Left lung (tissue), 10 donors: ENCODE data around the gene TSPOAP1. TPM values are rescaled to one million over a fixed set of nuclear protein-coding genes. Genes with fewer than 3 reads are reported as not detected.

Source experiments
- ATAC-seq: fragments of 200-7000 bp; cut with Tn5 transposase; one replicate; pipeline ENCODE4 v1.9.1; 2020; ENCODE audit warnings: moderate library complexity
- DNase-seq, 4 donors: peaks; one replicate each; pipeline ENCODE4 v3.0.0-alpha.2; 2013 to 2020
- H3K27ac ChIP-seq, 2 donors: fragments of 200-600 bp; sonication (generic) in 1 of 2; one replicate each; pipeline versions ENCODE4 v1.5.0 to v1.8.0; 2020 to 2021
- H3K27me3 ChIP-seq, 2 donors: fragments of 200-600 bp; sonication (generic) in 1 of 2; one replicate each; pipeline versions ENCODE4 v1.5.0 to v1.8.0; 2020 to 2021
- H3K36me3 ChIP-seq, 2 donors: fragments of 200-600 bp; sonication (generic) in 1 of 2; one replicate each; pipeline versions ENCODE4 v1.5.0 to v1.8.0; 2020 to 2021
- H3K4me1 ChIP-seq, 2 donors: fragments of 200-600 bp; one replicate each; pipeline ENCODE4 v1.8.0; 2021
- H3K4me3 ChIP-seq, 2 donors: fragments of 200-600 bp; sonication (generic) in 1 of 2; one replicate each; pipeline versions ENCODE4 v1.5.0 to v1.8.0; 2020 to 2021; ENCODE audit warnings: mild to moderate bottlenecking in 1 of 2
- H3K9me3 ChIP-seq, 2 donors: fragments of 200-600 bp; sonication (generic) in 1 of 2; one replicate each; pipeline versions ENCODE4 v1.5.0 to v1.8.0; 2020 to 2021
- intact Hi-C, 2 donors: fragments of 100-400 bp; cut with DNase I; formaldehyde crosslinking; loops; one replicate each; pipeline versions ENCODE4 v1.11.2 to v1.14.2; 2022
- polyA plus RNA-seq, 6 donors: library from polyadenylated mRNA; unstranded; fragments of 120-200 nt; gene quantifications; one replicate each; pipeline ENCODE4 v1.2.1, GENCODE V29; 2013; ENCODE audit not compliant: insufficient read length in 6 of 6
- total RNA-seq, 2 donors: library from RNA; stranded (reverse); fragmentation: NEBNext Ultra II Directional; extraction: Animal tissue kit (Norgen Biotek cat#: 25700); gene quantifications; one replicate each; pipeline ENCODE4 v1.2.1, GENCODE V29; 2021
- TF ChIP-seq, protein P1 (sequence below), 2 donors: fragments of 200-600 bp; sonication (generic) in 1 of 2; IDR thresholded peaks; one replicate each; pipeline versions ENCODE4 v1.5.0 to v1.8.0; 2021; ENCODE audit warnings: antibody characterized with exemption in 2 of 2
- donor health status: DM: no; HTN: yes; CAD: no.
- donor health status: DM: no; HTN: no; CAD: no.

Gene TSPOAP1
- total and polyA plus RNA-seq, 8 donors: 7.9 to 65.0 (median 52.7) TPM

DNA sequence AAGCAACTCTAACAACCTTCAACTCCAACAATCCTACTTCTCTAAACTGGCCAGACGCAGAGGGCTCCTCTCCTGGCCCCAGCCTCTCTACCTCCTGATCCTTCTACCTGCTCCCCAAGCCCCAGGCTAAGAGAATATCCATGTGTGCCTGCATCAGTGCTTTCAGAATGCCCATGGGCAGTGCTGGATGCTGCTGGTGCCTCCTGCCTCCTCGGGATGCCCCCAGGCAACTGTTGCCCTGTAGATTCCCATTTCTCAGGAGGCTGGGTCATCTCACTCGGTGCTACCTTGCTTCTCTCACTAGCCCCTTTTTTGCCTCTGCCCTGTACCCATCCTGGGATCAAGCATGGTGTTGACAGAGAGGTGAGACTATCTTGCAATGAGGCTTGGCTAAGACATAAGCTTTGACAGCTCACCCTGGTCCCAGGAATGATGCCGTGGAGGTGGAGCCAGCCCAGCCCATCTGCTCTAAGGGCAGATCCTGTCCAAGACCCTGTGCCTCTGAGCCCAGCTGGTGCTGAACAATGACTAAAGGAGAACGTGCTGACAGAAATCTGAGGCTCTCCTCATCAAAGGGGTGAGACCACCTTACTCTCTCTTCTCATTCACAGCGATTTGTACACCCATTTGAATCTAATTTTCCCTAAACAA lies 42.8 kb upstream of the TSPOAP1 start:
- Histone ChIP-seq H3K9me3 (no peaks in the 10 kb centered on the region), H3K4me1 (no peaks in the 10 kb centered on the region), H3K36me3 (no peaks in the 10 kb centered on the region), H3K27me3 (no peaks in the 10 kb centered on the region), H3K4me3 (no peak overlapping the region), H3K27ac (no peak overlapping the region)
- ATAC-seq: no peak
- intact Hi-C loops: no loop called here
- DNase-seq: no peak
- TF ChIP-seq, protein P1, sequence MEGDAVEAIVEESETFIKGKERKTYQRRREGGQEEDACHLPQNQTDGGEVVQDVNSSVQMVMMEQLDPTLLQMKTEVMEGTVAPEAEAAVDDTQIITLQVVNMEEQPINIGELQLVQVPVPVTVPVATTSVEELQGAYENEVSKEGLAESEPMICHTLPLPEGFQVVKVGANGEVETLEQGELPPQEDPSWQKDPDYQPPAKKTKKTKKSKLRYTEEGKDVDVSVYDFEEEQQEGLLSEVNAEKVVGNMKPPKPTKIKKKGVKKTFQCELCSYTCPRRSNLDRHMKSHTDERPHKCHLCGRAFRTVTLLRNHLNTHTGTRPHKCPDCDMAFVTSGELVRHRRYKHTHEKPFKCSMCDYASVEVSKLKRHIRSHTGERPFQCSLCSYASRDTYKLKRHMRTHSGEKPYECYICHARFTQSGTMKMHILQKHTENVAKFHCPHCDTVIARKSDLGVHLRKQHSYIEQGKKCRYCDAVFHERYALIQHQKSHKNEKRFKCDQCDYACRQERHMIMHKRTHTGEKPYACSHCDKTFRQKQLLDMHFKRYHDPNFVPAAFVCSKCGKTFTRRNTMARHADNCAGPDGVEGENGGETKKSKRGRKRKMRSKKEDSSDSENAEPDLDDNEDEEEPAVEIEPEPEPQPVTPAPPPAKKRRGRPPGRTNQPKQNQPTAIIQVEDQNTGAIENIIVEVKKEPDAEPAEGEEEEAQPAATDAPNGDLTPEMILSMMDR (IDR thresholded peaks at IDR 0.05): no peak

DNA sequence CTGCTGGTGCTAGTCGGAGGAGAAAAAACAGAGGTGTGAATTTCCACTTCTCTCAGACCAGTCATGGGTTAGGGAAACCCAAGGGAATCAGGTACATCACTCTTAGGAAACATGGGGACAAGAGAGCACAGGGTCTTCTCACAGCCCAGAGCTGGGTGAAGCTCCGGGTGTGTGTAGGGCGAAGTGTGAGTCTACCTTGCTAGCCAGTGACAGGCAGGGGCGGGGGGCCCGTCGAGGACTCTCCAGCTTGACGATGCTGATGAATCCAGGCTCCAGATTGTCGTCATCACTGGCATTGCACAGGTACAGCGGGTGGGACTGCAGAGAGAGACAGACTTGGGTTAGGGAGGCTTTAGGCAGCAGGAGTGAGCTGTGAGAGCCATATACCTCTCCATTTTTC lies 42.1 kb upstream of the TSPOAP1 start:
- no peak for ATAC-seq
- TF ChIP-seq, protein P1 (IDR thresholded peaks at IDR 0.05): no peak
- no peaks in the 10 kb centered on the region for H3K9me3 ChIP-seq
- no peaks in the 10 kb centered on the region for H3K36me3 ChIP-seq
- H3K27me3 ChIP-seq: no peaks in the 10 kb centered on the region
- no peak for DNase-seq
- intact Hi-C loops: no loop called here
- no peak overlapping the region for H3K27ac ChIP-seq
- no peaks in the 10 kb centered on the region for H3K4me1 ChIP-seq
- H3K4me3 ChIP-seq: no peak overlapping the region

DNA sequence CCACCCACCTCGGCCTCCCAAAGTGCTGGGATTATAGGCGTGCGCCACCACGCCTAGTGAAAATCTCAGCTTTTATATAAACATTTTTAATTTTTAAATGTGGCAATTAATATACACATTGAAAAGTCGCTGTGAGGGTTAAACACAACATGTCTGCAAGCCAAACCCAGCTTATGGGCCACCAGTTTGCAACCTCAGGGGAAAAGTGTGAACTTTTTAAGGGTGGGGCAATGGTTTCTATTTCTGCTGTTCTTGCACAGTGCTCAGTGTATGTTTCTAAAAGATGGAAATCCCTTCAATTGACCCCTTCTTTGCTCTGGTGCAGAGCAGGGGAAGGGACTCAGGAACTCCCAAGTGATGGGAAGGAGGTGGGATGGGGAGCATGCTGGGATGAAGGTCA lies 41.7 kb upstream of the TSPOAP1 start:
- Histone ChIP-seq H3K27ac (no peak overlapping the region), H3K4me1 (no peaks in the 10 kb centered on the region), H3K4me3 (no peak overlapping the region), H3K36me3 (no peaks in the 10 kb centered on the region), H3K9me3 (no peaks in the 10 kb centered on the region), H3K27me3 (no peaks in the 10 kb centered on the region)
- TF ChIP-seq, protein P1 (IDR thresholded peaks at IDR 0.05): no peak
- no peak for DNase-seq
- ATAC-seq: no peak
- intact Hi-C loops: no loop called here

DNA sequence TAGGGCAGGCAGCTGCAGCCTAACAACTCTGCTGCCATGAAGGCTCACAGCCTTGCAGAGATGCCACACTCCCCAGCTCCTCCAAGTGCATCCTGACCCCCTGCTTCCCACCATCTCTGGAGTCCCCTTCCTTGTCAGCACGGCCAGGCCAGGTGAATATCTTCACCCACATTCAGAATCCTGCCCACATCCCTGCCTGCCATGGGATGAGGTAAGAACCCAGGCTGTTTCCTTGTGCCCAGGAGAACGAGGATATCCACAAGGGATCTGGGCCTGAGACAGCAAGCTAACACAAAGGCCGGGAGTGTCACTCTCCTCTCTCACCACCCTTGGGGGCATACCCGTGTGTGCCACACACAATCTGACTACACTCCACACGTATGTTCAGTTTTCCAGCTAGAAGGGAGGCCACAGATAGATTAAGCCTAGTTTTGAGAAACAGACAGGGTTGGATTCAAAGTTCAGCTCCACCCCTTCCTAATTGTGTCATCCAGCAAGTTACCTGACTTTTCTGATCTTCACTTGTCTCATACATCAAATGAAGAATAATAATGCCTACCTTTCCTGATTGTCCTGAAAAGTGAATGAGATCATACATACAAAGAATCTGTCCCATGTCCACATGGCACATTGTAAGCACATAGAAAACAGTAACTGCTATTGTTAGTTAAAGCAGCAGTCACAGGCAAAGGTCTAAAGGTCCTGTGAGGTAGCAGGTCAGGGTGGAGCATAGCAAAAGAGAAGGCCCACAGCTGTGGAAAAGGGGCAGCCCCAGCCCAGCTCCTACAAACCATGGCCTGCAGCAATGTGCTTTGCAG lies 40.8 kb upstream of the TSPOAP1 start:
- TF ChIP-seq, protein P1 (IDR thresholded peaks at IDR 0.05): no peak
- ATAC-seq (no peak), DNase-seq (no peak)
- Histone ChIP-seq H3K27me3 (no peaks in the 10 kb centered on the region), H3K4me1 (no peaks in the 10 kb centered on the region), H3K4me3 (no peak overlapping the region), H3K9me3 (no peaks in the 10 kb centered on the region), H3K36me3 (no peaks in the 10 kb centered on the region), H3K27ac (no peak overlapping the region)
- intact Hi-C loops: no loop called here

DNA sequence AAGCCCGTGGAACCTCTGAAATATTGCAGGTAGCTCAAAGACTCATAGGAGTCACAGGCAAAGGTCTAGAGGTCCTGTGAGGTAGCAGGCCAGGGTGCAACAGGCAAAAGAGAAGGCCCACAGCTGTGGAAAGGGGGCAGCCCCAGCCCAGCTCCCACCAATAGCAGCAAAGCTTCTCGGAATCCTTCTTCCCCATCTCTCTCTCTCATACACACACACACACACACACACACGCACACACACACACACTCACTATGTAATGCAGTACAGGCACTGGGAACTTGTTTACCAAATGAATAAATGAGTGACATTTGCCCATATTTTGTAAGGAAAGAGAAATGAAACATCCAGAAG lies 40.2 kb upstream of the TSPOAP1 start:
- Histone ChIP-seq H3K4me1 (no peaks in the 10 kb centered on the region), H3K27me3 (no peaks in the 10 kb centered on the region), H3K36me3 (no peaks in the 10 kb centered on the region), H3K4me3 (no peak overlapping the region), H3K9me3 (no peaks in the 10 kb centered on the region), H3K27ac (no peak overlapping the region)
- DNase-seq (no peak), ATAC-seq (no peak)
- TF ChIP-seq, protein P1 (IDR thresholded peaks at IDR 0.05): no peak
- intact Hi-C loops: no loop called here
